Activated T-cell treated with anti-CD3 and anti-CD28 coated beads for 24 hours (primary cell): ENCODE data around the gene LINGO4.
"Not testable (repeated sequence)": the region's sequence is repeated elsewhere in the genome, so short reads cannot be mapped to it uniquely, and the experiment has no call there.

Experiments
- DNase-seq: peaks from one replicate; pipeline ENCODE4 v3.0.0-alpha.2; 2020; ENCODE audit warnings: low read depth

LINGO4 gene

DNA sequence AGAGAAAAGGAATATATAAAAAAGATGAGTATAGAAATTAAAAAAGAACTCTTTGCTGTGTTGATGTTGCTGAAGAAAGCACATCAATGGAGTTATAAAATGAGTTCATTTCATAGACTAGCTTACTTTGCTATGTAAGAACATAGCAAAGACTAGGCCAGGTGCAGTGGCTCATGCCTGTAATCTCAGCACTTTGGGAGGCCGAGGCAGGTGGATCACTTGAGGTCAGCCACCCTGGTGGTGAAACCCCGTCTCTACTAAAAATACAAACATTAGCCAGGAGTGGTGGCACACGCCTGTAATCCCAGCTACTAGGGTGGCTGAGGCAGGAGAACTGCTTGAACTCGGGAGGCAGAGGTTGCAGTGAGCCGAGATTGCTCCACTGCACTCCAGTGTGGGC lies 23.2 kb downstream of the LINGO4 start:
- DNase-seq = not testable (repeated sequence)

DNA sequence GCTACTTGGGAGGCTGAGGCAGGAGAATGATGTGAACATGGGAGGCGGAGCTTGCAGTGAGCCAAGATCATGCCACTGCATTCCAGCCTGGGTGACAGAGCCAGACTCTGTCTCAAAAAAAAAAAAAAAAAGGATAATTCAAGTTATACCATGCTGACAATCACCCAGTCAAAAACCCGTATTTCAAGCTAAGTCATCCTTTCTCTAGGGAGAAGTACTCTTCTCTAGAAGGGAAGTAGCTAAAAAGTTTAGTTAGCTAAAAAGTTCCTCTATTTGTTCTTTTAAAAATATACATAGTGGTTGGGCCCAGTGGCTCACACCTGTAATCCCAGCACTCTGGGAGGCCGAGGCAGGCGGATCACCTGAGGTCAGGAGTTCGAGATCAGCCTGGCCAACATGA lies 24.5 kb downstream of the LINGO4 start:
- DNase-seq = not testable (repeated sequence)

- DNase-seq = no peak
Observed at GRCh38 chr1:151779852-151780251, 25.4 kb downstream of the LINGO4 start.

GRCh38 chr1:151777317-151777716 lies 27.9 kb downstream of the LINGO4 start:
- no peak for DNase-seq

GRCh38 chr1:151776665-151777062 lies 28.6 kb downstream of the LINGO4 start:
- no peak for DNase-seq

DNA sequence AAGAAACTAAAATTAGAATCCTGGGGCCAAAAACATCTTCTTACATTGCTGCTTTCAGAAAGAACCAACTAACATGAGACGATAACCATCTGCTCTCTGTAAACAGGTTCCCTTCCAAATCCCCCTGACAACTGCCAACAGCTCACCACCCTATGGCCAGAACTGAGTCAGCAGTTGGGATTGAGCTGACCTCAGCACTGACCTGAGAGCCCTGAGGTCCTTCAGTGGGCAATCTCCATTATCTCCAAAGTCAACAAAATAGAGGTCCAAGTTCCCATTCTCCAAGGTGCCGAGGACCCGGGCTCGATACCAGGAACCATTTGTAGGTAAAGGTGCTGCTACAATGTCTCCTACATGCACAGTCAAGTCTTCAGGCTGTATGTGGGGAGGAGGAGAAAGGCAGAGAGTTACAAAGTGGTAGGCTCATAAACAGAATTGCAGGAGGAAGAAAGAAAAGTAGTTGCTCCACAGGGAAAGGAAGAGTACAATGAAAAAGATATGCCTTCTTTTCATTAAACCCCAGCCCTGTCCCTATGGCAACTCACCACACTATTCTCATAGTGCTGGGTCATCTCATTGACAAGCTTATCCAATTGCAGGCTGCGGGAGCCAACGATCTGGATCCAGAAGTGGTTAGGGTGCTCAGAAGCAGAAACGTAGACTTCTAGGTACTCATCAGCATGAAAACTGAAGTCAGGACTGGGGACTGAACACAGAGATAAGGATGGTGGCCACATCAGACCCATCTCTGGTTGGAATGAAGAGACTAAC lies 29.1 kb downstream of the LINGO4 start:
- no peak for DNase-seq

DNA sequence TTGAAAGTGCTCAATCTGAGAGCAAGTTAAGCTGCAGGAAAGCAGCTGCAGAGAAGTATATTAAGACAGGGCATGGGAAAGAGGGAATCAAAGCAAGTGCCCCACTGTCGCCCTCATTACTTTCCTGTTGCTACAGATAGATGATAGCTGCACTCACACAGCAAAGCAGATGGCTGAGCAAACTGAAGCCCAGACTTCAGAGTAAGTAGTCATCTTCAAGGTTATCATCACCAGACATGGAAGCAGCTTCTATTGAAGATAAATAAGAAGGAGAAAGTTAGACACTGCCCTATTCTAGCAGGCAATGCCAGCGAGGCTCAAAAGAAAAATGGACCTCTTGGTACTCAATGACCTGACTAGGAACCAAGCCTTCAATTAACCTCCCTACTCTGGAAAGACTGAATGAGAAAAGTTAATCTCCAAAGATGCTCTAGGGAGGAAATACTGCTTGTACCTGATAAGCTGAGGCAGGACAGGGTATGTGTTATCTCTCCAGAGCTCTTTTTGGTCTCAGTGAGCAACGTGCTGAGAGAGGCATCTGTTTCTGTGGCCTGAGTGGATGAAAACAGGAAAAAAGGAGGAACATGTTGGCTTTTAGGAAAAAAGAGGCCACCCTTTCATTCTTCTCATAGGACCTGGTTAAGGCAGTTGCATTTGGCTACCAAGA lies 30.8 kb downstream of the LINGO4 start:
- no peak for DNase-seq

DNA sequence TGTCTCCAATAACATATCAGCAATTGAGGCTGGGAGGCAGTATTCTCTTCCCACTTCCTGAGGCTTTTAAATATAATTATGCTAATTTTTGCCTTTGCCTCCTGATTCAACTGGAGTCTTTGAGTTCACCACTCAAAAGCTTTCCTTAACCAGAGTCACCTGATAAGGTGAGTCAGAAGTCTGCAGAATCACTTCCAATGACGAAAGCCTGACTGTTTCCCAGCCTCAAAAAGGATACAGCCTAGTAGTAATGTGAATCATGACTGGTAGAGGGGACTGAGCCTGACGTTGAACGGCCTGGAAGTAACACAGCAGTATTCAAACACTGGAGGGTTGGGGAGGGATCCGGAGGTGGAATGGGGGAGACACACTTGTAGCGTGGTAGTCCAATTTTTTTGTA lies 31.5 kb downstream of the LINGO4 start:
- DNase-seq = no peak

DNA sequence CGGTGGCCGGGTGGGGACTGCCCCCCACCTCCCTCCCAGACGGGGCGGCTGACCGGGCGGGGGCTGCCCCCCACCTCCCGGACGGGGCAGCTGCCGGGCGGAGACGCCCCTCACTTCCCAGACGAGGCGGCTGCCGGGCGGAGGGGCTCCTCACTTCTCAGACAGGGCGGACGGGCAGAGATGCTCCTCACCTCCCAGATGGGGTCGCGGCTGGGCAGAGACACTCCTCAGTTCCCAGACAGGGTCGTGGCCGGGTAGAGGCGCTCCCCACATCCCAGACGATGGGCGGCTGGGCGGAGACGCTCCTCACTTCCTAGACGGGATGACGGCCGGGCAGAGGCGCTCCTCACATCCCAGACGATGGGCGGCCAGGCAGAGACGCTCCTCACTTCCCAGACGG lies 35.9 kb downstream of the LINGO4 start:
- not testable (repeated sequence) for DNase-seq

- not testable (repeated sequence) for DNase-seq
Observed at GRCh38 chr1:151768351-151769066, 36.7 kb downstream of the LINGO4 start.

DNA sequence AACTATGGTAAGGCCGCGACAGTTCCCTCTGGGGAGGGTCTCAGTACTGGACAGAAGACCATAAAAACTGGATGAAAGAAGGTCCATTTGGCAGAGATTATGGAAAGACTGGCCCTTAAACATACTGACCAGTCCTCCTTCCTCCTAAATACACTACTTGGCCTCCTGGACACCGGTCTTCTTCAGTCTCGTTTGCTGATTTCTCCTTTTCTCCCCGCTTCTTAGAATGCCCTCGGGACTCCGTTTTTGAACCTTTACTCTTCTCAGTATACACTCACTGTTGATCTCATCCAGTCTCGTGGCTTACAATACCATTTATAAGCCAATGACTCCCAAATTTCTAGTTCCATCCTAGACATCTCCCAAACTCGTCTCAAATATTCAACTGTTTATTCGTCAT lies 41.2 kb downstream of the LINGO4 start:
- no peak for DNase-seq

DNA sequence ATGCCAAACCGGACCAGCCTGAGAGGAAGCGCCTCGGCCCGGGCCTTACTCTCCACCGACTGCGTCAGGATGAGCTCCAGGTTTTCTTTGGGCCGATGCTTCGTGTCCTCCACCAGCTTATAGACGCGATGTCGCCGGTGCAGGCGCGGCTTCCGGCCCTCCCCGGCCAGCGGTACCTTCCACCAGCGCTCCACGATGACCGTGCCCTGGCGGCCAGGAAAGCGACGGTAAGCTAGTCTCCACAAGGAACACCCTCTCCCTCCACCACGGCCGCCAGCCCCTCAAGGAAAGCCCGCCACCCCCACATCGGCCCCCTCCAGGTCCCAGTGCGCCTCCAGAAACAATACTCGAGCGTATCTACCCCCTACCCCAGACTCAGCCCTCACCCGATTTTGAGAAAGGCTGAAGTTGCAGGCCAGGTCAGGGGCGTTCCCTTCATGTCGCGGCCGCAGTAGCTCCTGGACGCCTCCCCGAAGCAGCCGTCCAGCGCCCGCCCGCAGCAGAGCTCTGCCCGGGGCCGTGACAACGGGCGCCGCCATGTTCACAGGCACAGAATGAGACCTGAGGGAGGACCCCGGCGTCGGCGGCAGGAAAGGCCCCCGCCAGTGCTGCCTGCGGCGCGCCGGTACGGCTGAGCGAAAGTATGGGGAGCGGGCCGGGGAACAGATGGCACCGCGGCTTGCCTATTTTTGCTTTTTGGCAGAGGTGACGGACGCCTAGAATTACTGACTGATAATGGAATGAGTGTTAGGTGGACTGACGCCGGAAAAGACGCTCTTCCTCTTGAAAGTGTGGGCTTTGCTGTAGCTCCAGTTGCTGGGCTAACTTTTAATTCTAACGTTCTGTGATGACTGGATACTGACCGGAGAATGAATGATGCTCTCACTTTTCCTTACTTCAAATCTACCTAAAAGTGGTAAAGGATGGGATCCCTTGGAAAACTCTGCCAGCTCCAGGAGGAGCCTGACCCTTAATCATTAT lies 42.0 kb downstream of the LINGO4 start, which contains the start of gene MRPL9:
MRPL9 (minus strand) TSS at position 556 of the 981 bp plus-strand sequence; CDS start at position 539, 17 bp downstream.
- peak; percentile 84 for DNase-seq

GRCh38 chr1:151760597-151761385 lies 44.4 kb downstream of the LINGO4 start:
- DNase-seq = no peak

GRCh38 chr1:151759241-151759640 lies 46.0 kb downstream of the LINGO4 start:
- DNase-seq = no peak

DNA sequence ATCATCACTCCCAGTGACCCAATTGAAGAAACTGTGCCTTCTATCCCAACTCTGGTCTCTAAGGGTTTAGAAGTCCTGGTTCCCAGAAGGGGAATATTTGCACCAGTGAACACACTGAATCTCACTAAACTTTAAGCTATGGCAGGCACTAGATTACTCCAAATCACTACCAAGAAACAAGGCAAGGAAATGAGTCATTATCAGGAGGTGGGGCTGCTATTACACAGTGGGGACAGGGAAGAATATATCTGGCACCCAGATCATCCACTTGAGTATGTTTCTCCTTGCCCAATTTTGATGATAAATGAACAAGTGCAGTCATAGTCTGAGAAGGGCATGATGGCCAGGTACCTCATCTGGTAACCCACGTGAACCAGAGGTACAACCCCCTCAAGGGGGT lies 48.9 kb downstream of the LINGO4 start:
- DNase-seq = no peak
